HG03354 (cell line): Measurements from ENCODE around the gene OR1E2.
"Not testable (repeated sequence)": the region's sequence is repeated elsewhere in the genome, so short reads cannot be mapped to it uniquely, and the experiment has no call there.

ENCODE experiments used
- ATAC-seq: cut with Tn5 transposase; IDR thresholded peaks from one replicate; pipeline ENCODE4 v1.9.1; 2021; ENCODE audit warnings: mild to moderate bottlenecking; ENCODE audit not compliant: unreplicated experiment, poor library complexity, severe bottlenecking

Gene OR1E2, protein sequence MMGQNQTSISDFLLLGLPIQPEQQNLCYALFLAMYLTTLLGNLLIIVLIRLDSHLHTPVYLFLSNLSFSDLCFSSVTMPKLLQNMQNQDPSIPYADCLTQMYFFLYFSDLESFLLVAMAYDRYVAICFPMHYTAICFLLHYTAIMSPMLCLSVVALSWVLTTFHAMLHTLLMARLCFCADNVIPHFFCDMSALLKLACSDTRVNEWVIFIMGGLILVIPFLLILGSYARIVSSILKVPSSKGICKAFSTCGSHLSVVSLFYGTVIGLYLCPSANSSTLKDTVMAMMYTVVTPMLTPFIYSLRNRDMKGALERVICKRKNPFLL

DNA sequence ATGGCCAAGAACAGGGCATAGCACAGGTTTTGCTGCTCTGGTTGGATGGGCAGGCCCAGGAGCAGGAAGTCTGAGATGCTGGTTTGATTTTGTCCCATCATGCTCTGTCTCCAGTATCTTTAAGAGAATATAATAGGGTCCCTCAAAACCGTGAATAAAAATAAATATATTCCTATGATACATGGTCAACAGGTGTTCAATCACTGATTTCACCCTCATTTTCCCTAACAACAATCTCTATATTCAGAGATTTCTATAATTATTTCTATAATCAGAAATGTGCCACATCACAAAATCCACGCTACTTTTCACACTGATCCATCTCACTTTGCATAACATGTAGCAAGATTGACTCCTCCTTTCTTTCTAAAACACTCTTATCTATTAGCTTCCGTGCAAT lies at the start of gene OR1E2:
Gene OR1E2 (minus strand): TSS at position 101 of the 400 bp plus-strand sequence. CDS start 0 bp downstream, at position 101.
- no peak for ATAC-seq

DNA sequence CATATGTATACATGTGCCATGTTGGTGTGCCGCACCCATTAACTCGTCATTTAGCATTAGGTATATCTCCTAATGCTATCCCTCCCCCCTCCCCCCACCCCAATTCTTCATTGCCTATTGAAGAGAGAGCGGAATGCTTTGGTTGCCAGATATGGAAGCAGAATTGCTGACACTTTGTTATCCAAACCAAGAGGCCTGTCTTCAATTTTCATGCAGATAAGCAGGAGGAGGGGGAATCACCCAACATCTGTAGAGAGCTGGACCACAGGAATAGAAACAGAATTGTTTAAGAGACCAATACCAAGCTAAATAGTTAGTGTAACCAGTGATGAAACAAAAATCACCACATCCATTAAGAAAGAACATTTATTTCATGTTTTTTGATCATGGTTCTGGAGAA lies 49.2 kb upstream of the OR1E2 start:
- no peak for ATAC-seq

DNA sequence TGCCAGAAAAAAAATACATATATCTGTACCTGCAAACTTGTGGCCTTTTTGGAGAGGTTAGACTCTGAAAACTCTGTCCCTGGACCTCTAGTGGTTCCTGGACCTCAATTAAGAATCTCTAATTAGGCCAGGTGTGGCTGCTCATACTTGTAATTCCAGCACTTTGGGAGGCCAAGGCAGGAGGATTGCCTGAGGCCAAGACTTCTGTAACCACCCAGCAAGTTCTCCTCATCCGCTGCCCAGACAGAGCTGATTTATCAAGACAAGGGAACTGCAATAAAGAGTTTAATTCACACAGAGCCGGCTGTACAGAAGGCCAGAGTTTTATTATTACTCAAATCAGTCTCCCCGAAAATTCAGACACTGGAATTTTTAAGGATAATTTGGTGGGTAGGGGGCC lies 46.3 kb upstream of the OR1E2 start:
- ATAC-seq: no peak

DNA sequence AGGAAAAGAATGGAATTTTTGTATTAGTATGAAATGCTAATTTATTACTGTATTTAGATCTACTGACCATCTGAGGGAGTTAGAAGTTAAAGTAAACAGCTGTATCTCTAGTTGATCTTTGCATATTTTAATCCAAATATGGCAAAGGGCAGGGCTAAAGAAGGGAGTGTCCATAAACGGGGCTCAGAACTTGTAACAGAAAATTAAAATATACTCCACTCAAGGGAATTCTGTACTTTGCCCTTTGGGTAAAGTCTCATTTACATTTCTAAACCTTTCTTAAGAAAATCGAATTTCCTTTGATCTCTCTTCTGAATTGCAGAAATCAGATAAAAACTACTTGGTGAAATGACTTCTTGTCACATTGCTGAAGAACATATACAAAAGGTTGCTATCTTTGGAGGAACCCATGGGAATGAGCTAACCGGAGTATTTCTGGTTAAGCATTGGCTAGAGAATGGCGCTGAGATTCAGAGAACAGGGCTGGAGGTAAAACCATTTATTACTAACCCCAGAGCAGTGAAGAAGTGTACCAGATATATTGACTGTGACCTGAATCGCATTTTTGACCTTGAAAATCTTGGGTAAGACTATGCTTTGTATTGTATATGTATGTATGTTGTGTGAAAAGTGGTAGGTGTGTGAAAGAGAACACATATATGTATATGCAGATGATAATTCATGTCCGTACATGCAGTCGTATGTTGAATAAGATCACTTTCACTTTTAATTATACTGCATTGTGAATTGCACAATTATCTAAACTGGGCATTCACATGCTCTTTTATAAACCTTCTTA lies 42.4 kb upstream of the OR1E2 start, which contains the start of gene ASPA:
Gene ASPA (plus strand): TSS at position 186 of the 799 bp plus-strand sequence. CDS start 163 bp downstream, at position 349.
- ATAC-seq: no peak

DNA sequence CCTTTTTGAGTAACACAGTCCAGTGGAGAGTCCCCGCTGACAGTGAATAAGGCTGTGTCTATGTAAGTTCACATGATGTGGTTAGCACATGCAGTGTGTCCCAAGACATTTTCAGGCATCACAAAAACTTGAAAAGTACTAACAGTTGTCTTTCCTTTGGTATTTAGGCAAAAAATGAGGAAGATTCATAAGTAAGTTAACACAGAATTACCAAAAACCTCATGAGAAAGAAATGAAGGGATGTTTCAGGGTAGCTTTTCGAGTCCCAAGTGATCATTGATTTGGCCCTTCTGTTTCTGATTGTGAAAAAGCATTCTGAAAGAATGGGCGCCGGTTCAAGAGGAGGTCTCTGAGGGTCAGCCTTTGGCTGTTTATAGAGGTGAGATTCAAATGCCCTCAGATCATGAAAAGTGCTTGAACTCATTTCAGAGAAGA lies 41.6 kb upstream of the OR1E2 start:
- ATAC-seq: no peak

DNA sequence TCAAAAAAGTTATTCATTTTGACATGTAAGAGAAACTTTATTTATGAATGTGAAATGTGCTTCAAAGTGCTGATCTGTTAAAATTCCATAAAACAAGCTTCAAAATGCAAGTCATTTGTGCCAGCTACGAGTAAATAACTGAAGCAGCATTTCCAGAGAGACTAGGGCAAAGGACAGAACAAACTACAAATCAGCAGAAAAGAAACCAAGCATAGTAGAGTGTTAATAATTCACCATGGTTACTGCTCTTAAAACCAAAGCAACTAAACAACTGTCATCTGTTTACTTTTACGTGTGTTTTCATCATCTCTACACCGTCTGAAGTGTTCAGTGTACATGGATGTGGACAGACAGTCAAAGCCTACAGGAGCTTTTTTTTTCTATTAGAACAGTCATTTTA lies 40.6 kb upstream of the OR1E2 start:
- ATAC-seq: no peak

DNA sequence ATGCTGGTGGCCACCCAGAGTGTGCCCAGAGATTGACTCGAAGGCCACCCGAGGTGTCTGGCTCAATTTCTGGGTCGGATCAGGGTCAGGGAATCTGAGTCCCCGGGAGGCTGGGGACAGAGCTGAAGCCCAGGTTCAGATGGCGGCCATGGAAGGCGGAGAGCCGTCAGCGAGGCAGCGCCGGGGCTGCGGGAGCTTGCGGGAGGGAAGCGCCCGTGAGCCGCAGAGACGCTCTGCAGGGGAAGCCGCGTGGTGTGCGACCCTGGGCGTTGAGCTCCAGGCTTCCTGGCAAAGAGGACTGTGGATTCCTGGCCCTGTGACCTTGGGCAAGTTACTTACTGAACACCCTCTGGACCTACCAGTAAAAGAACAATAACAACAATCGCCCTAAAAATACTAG lies 38.5 kb upstream of the OR1E2 start:
- ATAC-seq: no peak

DNA sequence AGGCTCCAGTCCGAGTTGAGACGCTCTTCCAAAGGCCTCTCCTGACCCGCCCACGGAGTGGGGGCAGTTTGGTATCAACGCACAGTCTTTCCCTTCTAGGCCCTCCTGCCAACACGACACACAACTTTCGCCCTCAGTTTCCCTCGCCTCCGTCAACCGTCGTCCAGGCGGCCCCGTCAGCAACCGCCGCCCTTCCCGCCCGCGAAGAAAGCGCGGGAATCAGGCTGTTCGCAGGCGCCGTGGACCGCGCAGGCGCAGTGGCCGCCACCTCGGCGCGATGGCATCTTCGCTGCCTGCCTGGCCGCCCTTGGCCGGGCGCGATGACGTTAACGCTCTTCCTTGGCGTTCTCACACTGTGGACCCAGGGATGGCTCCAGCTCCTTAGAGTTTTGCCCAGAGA lies 38.0 kb upstream of the OR1E2 start, which contains the start of gene SPATA22:
Gene SPATA22 (minus strand): TSS at position 221 of the 400 bp plus-strand sequence. CDS start 2,494 bp downstream, outside the sequence.
- no peak for ATAC-seq

DNA sequence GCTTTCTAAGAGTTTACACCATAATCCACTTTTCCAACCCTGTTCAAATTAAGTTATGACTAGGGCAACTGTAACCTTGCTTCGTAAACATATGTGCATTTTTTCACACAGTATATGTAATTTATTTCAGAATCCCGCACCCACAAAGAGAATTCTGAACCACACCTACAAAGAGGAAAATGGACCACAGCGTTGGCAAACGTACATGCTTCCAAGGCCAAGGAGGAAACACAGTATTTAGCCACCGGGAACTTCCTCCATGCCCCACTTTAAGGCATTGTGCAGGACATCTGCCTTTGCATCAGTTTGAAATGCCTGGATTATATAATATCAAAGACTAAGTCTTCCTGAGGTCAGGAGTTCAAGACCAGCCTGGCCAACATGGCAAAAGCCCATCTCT lies 35.9 kb upstream of the OR1E2 start:
- ATAC-seq: no peak

DNA sequence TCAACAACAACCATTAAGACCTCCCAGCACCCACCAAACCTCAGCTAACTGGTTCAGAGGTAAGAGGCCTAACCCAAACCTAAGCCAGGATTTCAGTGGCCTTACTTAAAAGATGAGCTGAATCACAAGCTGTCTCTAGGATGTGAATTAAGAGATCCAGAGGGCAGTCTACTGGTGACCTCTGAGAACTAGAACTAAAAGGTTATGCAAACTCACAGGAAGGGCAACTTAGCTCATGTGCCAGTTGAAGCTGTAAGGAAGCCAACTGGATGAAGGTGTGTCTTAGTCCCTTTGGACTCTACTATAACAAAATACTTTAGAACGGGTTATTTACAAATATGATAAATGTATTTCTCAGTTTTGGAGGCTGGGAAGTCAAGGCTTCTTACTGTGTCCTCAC lies 32.7 kb upstream of the OR1E2 start:
- ATAC-seq: not testable (repeated sequence)

DNA sequence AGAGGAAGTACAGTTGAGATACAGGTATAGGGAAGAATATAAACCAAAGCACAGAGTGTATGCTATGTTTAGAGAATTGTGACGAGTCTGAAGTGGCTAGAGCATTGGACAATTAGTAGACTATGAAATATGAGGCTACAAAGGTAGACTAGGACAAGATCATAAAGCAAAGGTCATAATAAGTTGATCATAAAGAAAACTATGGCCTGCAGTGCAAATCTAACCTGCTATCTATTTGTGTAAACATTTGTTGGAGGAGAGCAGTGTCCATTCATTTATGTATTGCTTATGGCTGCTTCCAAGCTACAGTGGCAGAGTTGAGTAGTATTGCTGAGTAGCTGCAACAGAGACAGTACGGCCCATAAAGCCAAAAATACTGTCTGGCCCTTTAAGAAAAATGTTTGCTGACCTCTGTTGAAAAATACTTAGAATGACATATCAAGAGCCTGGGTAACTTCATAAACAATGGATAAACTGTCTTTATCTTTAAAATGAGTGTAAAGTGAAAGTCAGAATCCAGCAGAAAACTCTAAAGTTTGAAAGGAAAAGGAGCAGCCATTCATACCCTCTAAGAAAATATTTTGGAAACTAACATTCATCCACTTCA lies 14.5 kb upstream of the OR1E2 start:
- no peak for ATAC-seq

DNA sequence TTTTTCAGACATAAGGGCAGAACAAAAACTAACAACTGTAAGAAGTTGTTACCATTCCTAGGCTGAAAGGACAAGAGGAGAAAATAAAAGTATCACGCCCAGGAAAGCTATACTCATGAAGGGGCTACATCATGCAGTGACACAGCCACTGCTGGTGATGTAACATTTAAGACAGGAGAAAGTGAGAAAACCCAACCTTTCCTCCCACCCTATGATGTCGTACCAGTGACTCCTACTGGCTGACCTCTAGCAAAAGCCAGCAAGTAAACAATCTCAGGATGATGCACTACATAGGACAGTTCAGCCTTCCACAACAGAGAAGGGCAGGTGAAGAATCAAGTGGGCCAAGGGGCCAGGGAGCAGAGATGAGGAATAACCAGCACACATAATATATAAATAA lies 14.0 kb upstream of the OR1E2 start:
- ATAC-seq: no peak

DNA sequence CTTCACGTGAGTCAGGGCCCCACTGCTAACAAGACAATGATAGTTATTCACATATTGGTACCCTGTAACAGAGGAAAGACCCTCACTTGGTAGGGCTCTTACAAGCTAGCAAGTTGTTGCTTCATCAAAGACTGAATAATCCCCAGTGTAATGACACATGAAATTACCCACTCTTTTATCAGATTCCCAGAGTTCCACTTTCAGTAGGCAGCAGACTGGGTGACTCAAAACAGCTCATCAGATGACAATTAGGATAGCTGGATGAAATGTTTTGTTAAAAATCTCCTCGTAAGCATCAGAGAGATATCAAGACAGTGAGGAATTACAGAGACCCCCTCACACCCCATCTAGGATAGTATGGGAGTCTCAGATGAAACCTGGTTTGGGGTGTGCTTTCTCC lies 6.8 kb upstream of the OR1E2 start:
- ATAC-seq: no peak

DNA sequence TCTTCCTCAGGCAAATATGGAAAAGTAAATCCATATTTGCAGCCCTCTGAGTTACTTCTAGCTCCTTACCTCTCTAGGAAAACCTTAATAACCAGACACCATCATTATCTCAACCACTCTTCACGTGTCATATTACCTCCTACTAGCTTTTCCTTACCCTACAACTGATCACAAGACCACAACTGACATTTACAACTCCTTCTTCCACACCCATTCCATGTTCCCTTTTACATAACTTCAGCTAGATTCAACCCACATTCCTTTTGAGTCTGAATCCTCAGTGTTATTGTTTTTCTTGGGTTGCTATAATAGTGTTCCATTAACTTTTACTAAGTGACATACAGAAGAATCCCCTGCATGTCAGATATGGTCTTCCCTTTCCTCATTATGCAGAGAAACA lies 4.7 kb upstream of the OR1E2 start:
- no peak for ATAC-seq

DNA sequence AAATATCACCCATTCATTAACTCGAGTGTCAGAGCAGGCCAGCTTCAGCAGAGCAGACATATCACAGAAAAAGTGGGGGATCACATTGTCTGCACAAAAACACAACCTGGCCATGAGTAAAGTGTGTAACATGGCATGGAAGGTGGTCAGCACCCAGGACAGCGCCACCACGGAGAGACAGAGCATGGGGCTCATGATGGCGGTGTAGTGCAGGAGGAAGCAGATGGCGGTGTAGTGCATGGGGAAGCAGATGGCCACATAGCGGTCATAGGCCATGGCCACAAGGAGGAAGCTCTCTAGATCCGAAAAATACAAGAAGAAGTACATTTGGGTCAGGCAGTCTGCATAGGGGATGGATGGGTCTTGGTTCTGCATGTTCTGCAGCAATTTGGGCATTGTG lies 426 bp downstream of the OR1E2 start:
- ATAC-seq: not testable (repeated sequence)

DNA sequence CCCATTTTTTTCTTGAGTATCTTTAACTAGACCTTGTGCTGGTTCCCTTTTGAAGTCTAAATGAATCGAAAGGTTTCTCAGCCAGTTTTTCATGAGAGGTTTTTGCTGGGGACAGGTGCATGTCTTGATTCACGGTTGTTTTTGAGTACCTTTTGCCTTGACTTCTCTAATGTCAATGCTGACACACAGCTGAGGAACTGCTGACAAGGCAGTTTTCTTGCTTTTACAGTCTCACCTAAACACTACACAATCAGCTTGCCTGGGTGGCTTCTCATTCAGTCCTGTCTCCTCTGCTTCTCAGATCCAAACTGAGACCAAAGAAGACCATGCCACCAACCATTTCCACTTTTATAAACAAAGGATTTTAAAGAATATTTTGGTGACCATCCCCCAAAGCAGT lies 15.4 kb downstream of the OR1E2 start:
- ATAC-seq: no peak

DNA sequence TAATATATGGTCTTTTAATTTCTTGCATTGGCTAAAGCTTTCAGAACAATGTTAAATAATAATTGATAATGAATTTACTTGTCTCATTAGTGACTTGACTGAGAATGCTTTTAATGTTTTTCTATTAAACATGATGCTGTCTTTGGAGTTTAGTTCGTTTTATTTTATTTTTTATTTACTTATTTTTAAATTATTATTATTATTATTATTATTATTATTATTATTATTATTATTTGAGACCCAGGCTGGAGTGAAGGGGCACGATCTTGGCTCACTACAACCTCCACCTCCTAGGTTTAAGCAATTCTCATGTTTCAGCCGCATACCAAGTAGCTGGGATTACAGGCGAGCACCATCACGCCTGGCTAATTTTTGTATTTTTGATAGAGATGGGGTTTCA lies 18.0 kb downstream of the OR1E2 start:
- no peak for ATAC-seq

DNA sequence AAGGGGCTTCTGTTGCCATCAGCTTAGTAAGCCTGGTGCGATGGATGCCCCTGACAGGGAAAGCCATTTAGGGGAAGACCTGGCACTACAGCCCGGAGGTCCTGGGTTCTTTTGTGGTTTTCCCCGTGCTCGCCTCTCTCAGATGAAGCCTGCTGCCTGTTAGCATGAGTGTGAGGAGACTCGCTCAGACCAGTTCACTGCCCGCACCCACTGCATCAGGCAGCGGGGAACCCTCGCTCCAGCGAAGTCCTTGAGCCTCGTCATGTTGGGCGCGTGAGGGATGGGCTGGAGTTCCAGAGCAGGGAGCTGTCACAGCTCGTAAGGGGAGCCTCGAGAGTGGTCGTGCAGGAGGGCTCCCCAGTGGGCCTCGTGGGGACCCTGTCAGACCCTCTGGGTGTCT lies 21.4 kb downstream of the OR1E2 start:
- not testable (repeated sequence) for ATAC-seq

DNA sequence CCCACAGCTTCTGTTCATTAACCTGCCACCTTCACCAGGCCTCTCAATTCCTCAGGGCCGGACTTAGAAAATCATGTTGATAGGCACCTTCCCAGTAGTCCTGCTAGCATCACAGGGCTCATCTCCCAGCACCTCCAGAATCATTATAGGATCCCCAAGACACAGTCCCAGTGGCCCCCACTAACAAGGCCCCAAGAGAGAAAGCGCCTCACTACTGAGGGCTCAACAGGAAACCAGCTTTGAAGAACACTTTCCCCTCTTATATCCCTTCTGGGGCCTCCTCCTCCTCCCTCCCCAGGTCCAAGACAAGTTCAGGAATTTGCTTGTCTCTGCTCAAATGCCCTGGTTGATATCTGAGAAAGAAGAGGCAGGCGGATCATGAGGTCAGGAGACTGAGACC lies 22.6 kb downstream of the OR1E2 start, which contains the start of gene OR3A3:
Gene OR3A3 (plus strand): TSS at position 301 of the 400 bp plus-strand sequence.
- ATAC-seq: no peak

DNA sequence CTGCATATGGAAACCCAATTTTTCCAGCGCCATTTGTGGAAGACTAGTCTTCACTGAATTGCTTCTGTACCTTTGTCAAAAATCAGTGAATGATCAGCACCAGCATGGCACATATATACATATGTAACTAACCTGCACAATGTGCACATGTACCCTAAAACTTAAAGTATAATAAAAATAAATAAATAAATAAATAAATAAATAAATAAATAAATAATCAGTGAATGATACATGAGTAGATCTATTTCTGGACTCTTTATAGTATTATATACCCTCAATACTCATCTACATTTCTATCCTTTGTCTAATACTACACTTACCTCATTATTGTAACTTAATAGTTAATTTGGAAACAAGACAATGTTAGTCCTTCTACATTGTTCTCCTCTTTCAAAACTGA lies 29.8 kb downstream of the OR1E2 start:
- not testable (repeated sequence) for ATAC-seq
